Choroid plexus epithelial cell (primary cell): Measurements from ENCODE around the gene NCS1.

Source experiments
- DNase-seq: peaks from one replicate; pipeline ENCODE4 v3.0.0-alpha.2; 2010; ENCODE audit warnings: low read depth
- H3K4me3 ChIP-seq: 2 replicates; pipeline ENCODE4 v1.5.1; 2011; ENCODE audit warnings: low read depth, mild to moderate bottlenecking, control low read depth, low read length, moderate library complexity
- CTCF ChIP-seq: conservative IDR thresholded peaks from 2 replicates; pipeline ENCODE4 v1.5.1; 2011; ENCODE audit warnings: low read depth, mild to moderate bottlenecking, control low read depth, inconsistent platforms, low read length, moderate library complexity

The NCS1 gene

GRCh38 chr9:130147198-130147597 lies 25.0 kb upstream of the NCS1 start:
- no peak overlapping the region for H3K4me3 ChIP-seq
- TF ChIP-seq CTCF, result no peak
- DNase-seq, result no peak

DNA sequence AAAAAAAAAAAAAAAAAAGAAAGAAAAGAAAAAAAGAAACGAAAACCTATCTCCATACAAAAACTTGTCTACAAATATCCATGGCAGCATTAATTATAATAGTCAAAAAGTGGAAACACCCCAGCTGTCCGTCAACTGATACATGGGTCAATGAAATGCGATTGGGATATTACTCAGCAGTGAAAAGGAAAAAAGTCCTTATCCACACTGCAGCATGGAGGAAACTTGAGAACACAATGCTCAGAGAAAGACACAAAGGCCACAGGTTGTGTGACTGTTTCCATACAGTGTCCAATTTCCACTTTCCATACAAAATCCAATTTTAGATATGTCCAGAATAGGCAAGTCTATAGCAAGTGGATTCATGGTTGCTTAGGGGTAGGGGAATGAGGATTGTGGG lies 24.3 kb upstream of the NCS1 start:
- no peak overlapping the region for H3K4me3 ChIP-seq
- no peak for TF ChIP-seq CTCF
- no peak for DNase-seq

GRCh38 chr9:130149031-130149430 lies 23.2 kb upstream of the NCS1 start:
- no peak for TF ChIP-seq CTCF
- no peak overlapping the region for H3K4me3 ChIP-seq
- no peak for DNase-seq

DNA sequence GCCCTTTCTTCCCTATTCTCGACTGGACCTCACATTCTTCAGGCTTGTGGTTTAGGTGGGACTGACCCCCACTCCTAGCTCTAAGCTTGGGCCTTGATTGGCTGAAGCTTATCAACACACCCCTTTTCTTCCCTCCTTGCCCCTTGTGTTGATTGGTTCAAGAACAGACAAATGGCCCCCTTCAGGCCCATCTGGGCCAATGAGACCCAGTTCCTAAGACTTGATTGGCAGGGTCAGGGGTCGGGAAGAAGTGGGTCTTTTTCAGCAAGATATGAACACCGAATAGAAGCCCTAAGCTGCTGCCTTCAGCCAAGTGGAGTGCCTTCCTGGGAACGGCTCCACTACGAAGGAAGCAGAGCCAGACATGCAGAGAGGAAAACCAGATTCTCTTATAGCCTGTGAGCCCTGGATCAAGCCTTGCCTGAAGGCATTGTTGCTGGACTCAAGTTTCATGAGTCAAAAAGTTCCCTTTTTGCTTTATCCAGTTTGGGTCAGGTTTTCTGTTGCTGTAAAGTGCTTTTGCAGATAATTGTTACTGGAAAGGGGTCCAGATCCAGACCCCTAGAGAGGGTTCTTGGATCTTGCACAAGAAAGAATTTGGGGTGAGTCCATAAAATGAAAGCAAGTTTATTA lies 22.4 kb upstream of the NCS1 start:
- no peak for TF ChIP-seq CTCF
- H3K4me3 ChIP-seq, result no peak overlapping the region
- DNase-seq, result no peak

DNA sequence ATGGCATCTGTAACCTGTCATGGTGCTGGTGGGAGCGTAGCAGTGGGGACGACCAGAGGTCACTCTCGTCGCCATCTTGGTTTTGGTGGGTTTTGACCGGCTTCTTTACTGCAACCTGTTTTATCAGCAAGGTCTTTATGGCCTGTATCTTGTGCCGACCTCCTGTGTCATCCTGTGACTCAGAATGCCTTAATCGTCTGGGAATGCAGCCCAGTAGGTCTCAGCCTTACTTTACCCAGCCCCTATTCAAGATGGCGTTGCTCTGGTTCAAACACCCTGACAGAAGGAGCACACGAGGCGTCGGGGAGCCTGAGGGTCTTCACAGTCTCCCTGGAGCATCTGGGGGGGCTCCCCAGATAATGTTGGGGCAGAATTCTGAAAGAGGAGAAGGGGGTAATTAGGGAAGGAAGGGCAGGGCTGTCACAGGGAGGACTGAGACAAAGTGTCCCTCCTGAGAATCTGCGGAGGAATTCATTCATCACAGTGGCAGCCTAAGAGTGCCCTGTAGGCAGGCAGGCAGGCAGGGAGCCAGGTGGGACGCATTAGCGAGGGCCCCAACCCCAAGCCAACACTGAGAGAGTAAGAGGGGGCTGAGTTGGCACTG lies 21.3 kb upstream of the NCS1 start:
- no peak overlapping the region for H3K4me3 ChIP-seq
- DNase-seq, result peak; percentile 30
- no peak for TF ChIP-seq CTCF

GRCh38 chr9:130154816-130155215 lies 17.4 kb upstream of the NCS1 start:
- no peak for TF ChIP-seq CTCF
- no peak overlapping the region for H3K4me3 ChIP-seq
- DNase-seq, result no peak

- DNase-seq, result no peak
- H3K4me3 ChIP-seq, result no peak overlapping the region
- no peak for TF ChIP-seq CTCF
Observed at GRCh38 chr9:130155647-130156046, 16.6 kb upstream of the NCS1 start.
